ENCODE measurements around the gene TAL2. TPM values are rescaled to one million over a fixed set of nuclear protein-coding genes. Genes with fewer than 3 reads are reported as not detected.

The TAL2 gene
- polyA plus RNA-seq (2011; rRNA removed) (0.13 TPM in 2 replicates), polyA minus RNA-seq (2011; rRNA and poly(A)+ RNA removed) (not detected in 2 replicates)

DNA sequence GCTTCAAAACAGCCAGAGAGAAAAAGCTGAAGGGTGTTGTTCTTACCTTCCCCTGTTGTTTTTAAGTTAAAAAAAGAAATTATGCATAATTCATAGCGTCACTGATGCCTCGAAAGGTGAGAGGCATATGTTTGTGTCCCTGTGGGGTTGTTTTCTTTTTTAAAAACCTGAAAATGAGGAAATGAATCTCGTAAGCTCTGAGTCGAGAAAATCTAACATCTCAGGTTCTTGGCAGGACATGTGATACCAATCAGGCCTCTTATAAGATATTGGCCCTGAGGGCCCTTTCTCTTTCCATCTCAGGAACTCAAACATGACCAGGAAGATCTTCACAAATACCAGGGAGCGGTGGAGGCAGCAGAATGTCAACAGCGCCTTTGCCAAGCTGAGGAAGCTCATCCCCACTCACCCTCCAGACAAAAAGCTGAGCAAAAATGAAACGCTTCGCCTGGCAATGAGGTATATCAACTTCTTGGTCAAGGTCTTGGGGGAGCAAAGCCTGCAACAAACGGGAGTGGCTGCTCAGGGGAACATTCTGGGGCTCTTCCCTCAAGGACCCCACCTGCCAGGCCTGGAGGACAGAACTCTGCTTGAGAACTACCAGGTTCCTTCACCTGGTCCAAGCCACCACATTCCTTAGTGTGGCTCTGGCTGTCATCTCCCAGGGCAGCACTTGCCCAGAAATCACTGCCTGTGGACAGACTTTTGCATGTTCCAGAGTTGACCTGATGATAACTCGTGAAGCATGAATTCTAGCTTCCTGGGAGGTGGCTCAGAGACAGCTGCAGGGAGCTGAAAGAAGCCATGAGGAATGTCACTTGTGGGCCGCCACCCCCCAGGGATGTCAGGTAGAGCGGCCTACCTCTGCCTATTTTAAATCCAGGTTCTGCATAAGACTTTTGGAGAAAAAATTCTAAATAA is at the start of gene TAL2:
TSS of gene TAL2 (plus strand) at position 274 of the 921 bp plus-strand sequence. CDS start at position 314, 40 bp downstream.
- TF ChIP-seq, protein P1, sequence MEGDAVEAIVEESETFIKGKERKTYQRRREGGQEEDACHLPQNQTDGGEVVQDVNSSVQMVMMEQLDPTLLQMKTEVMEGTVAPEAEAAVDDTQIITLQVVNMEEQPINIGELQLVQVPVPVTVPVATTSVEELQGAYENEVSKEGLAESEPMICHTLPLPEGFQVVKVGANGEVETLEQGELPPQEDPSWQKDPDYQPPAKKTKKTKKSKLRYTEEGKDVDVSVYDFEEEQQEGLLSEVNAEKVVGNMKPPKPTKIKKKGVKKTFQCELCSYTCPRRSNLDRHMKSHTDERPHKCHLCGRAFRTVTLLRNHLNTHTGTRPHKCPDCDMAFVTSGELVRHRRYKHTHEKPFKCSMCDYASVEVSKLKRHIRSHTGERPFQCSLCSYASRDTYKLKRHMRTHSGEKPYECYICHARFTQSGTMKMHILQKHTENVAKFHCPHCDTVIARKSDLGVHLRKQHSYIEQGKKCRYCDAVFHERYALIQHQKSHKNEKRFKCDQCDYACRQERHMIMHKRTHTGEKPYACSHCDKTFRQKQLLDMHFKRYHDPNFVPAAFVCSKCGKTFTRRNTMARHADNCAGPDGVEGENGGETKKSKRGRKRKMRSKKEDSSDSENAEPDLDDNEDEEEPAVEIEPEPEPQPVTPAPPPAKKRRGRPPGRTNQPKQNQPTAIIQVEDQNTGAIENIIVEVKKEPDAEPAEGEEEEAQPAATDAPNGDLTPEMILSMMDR (IDR thresholded peaks at IDR 0.05; ENCODE audit: insufficient read depth, low read depth, low read length) = no peak
- ChIA-PET CTCF (no interaction called here), POLR2A (no interaction called here)
- DNase-seq (ENCODE audit: low read depth) = no peak
- Histone ChIP-seq H3K4me3 (ENCODE audit: low read depth, low read length) (no peak within 1 kb of the TSS), H3K36me3 (ENCODE audit: control insufficient read depth, insufficient read depth, low read length) (no peaks in the 10 kb centered on the region), H3K27me3 (ENCODE audit: control insufficient read depth, insufficient read depth, low read length) (no peaks in the 10 kb centered on the region)

DNA sequence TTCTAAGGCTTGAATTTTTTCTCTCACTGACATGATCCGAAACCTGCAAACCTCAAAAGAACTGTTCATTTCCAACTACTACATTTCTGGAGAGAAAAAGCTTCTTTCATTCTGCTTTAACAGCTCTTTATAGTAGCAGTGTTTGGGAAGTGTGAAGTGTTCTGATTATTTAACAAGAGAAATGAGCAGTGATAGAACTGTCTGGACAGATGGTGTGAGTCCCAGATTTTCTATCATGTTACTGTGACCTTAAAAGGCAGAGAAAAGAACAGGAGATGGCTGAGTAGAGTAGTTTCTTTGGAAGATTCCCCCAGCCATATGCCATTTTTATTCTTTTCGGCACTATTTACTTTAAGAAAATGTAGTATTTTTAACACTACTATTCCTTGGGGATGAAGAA is 41.3 kb upstream of the TAL2 start:
- POLR2A ChIA-PET = no interaction called here
- no peak for DNase-seq (ENCODE audit: low read depth)
- TF ChIP-seq, protein P1 (IDR thresholded peaks at IDR 0.05; ENCODE audit: insufficient read depth, low read depth, low read length) = no peak
- Histone ChIP-seq H3K4me3 (ENCODE audit: low read depth, low read length) (no peak overlapping the region), H3K36me3 (ENCODE audit: control insufficient read depth, insufficient read depth, low read length) (no peaks in the 10 kb centered on the region), H3K27me3 (ENCODE audit: control insufficient read depth, insufficient read depth, low read length) (no peaks in the 10 kb centered on the region)
- CTCF ChIA-PET = interaction anchor here (2.4 to 2.9 kb wide), 2 partner anchors 12 to 97 kb away, joined by 6 to 10 read pairs; no protein-coding TSS in a partner anchor

DNA sequence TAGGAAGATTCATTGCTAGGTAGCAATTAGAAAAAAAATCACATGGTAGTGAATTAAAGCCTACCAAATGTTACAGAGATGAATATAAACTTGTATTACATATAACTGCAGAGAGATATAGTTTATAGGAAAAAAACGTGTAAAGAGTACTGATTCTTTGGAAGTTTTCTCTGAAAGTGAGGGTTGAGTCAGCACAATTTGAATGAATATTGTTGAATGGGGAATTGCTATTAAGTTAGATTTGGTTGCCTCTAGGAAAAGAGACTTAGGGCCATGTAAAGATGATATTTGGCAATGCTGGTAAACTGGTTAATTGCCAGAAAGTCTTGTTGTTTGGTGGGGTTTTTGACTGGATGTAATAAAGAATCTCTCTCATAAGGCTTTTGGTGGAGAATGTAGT is 37.2 kb upstream of the TAL2 start:
- no peak overlapping the region for H3K4me3 ChIP-seq (ENCODE audit: low read depth, low read length)
- POLR2A ChIA-PET = no interaction called here

DNA sequence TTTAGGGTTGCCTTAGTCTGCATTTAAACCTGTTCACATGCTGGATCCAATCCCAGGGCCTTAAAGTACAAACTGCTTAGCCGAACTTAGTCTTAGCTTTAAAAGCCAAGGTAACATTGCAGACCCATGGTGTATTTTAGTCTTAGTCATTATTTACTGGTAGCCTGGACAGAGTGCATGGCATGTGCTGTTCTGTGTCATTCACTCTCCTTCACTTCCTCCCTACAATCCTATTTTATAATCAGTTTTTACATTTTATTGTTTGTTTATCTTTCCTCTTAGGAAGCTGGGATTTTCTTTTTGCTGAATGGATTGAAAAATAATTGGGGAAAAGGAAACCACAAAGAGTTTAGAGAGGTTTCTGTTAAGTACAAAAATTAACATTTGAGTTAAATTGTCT is 29.4 kb upstream of the TAL2 start:
- no peaks in the 10 kb centered on the region for H3K36me3 ChIP-seq (ENCODE audit: control insufficient read depth, insufficient read depth, low read length)
- CTCF ChIA-PET = interaction anchor here (1.1 kb wide), 1 partner anchor 10 kb away, joined by 4 read pairs; no protein-coding TSS in a partner anchor
- H3K4me3 ChIP-seq (ENCODE audit: low read depth, low read length) = no peak overlapping the region
- TF ChIP-seq, protein P1 (IDR thresholded peaks at IDR 0.05; ENCODE audit: insufficient read depth, low read depth, low read length) = no peak
- H3K27me3 ChIP-seq (ENCODE audit: control insufficient read depth, insufficient read depth, low read length) = no peaks in the 10 kb centered on the region
- POLR2A ChIA-PET = no interaction called here
- DNase-seq (ENCODE audit: low read depth) = no peak

More for the DNA sequence above, 37.2 kb upstream of the TAL2 start:
- no peaks in the 10 kb centered on the region for H3K36me3 ChIP-seq (ENCODE audit: control insufficient read depth, insufficient read depth, low read length)
- TF ChIP-seq, protein P1 (IDR thresholded peaks at IDR 0.05; ENCODE audit: insufficient read depth, low read depth, low read length) = no peak
- CTCF ChIA-PET = no interaction called here
- no peaks in the 10 kb centered on the region for H3K27me3 ChIP-seq (ENCODE audit: control insufficient read depth, insufficient read depth, low read length)
- no peak for DNase-seq (ENCODE audit: low read depth)

DNA sequence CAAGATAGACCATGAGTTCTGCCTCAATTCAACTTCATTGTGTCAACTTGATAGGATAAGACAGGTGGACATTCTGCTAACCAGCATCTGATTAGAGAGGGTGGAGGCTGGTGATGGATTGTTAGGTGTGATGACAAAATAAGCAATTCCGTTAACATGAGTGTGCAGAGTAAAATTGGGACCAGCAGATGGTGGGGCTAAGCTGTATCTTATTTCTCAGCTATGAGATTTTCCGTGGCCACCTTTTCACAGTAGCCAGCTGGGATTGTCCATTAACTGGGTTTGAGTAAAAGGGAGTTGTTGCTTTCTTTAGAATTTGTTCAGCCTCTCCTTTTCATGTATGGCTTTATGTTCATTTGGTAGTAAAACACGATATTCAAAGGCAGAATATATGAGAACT is 28.8 kb upstream of the TAL2 start:
- Histone ChIP-seq H3K27me3 (ENCODE audit: control insufficient read depth, insufficient read depth, low read length) (no peaks in the 10 kb centered on the region), H3K4me3 (ENCODE audit: low read depth, low read length) (no peak overlapping the region), H3K36me3 (ENCODE audit: control insufficient read depth, insufficient read depth, low read length) (no peaks in the 10 kb centered on the region)
- TF ChIP-seq, protein P1 (IDR thresholded peaks at IDR 0.05; ENCODE audit: insufficient read depth, low read depth, low read length) = no peak
- DNase-seq (ENCODE audit: low read depth) = no peak
- POLR2A ChIA-PET = no interaction called here
- CTCF ChIA-PET = interaction anchor here (1.0 to 1.1 kb wide), 2 partner anchors 10 to 57 kb away, joined by 3 to 4 read pairs; no protein-coding TSS in a partner anchor

Data from BJ (cell line).